GM12874 (cell line): Measurements from ENCODE around the gene STK32A.

Source experiments
- TF ChIP-seq, protein P1 (sequence below): IDR thresholded peaks from 2 replicates; pipeline ENCODE4 v1.5.1; 2011; ENCODE audit warnings: low read depth, mild to moderate bottlenecking, control low read depth, low read length, moderate library complexity; ENCODE audit not compliant: insufficient read depth

STK32A gene

DNA sequence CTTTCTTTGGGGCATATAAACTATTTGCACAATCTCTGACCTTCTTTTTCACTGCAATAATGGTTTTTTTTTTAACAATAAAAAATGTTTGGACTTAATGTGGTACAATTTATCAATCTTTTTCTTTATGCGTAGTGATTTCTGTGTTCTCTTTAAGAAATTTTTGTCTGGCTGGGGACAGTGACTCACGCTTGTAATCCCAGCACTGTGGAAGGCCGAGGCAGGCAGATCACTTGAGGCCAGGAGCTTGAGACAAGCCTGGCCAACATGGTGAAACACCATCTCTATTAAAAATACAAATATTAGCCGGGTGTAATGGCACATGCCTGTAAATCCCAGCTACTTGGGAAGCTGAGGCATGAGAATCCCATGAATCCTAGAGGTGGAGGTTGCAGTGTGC is 72.3 kb downstream of the STK32A start:
- TF ChIP-seq, protein P1, sequence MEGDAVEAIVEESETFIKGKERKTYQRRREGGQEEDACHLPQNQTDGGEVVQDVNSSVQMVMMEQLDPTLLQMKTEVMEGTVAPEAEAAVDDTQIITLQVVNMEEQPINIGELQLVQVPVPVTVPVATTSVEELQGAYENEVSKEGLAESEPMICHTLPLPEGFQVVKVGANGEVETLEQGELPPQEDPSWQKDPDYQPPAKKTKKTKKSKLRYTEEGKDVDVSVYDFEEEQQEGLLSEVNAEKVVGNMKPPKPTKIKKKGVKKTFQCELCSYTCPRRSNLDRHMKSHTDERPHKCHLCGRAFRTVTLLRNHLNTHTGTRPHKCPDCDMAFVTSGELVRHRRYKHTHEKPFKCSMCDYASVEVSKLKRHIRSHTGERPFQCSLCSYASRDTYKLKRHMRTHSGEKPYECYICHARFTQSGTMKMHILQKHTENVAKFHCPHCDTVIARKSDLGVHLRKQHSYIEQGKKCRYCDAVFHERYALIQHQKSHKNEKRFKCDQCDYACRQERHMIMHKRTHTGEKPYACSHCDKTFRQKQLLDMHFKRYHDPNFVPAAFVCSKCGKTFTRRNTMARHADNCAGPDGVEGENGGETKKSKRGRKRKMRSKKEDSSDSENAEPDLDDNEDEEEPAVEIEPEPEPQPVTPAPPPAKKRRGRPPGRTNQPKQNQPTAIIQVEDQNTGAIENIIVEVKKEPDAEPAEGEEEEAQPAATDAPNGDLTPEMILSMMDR: no peak

DNA sequence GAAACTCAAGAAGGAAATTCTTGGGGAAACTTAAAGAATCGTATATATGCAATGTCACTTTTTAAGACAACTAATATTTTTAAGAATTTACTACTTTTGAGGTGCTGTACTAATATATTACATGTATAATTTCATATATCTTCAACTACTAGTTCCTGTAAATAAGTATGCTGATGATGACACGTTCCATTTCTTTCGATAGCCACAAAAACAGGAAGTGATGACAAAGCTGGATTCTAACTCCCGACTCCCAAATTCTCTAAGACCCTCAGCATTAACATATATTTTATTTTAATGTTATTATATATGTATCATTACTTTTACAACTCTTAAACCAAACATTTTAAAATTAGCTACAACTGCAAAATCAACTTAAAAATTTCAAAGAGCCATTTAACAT is 74.8 kb downstream of the STK32A start:
- TF ChIP-seq, protein P1: no peak

DNA sequence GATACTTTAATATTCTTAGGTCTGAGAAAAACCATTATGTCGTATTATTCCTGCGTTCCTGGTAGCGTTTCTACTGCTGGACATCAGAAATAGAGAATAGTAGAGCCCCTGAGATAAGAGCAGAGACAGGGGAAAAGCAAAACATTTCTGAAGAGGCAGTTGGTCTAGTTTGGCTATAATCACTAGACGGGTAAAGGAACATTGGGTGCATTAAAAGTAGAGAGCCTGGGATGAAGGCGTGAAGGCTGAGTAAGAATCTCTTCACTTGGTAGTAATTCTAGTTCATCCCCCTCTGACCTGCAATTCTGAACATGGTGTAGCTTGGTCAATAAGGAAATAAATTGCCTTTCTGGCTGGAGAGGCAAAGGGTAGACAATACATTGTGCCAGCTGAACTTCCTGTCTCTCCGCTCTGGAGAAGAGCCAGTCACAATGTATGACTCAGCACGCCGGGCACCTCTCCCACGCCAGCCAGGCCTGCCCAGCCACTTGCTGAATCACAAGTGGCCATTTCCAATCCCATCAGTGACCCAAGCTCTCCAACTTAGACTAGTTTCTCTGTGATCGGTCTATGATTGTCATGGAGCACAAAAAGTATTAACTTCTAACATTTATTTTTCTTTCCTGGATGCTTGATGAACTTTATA is 75.4 kb downstream of the STK32A start:
- TF ChIP-seq, protein P1: no peak

DNA sequence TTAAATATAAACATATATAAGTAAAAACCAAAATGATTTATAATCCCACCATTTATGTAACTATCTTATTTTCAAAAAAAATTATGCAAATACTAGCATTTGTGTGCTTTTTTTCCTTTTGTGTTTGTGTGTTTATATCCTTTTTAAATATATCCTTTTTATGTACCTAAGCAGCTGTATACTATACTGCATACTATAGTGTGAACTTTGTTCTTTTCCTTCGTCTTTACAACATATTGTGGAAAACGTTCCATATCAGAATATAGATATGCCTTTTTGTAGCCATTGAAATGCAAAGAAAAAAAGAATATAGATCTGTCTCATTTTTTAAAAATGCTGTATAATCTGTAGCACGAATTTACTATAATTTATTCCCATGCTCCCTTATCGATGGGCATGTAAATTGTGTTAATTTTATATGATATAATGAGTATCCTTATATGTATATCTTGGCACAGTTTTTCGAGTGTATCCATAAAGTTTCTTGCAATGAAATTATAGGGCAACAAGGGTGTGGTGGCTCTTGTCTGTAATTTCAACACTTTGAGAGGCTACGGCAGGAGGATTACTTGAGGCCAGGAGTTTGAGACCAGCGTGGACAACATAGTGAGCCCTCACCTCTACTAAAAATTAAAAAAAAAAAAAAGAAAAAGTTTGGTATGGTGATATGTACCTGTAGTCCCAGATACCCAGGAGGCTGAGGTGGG is 83.3 kb downstream of the STK32A start:
- TF ChIP-seq, protein P1: no peak

DNA sequence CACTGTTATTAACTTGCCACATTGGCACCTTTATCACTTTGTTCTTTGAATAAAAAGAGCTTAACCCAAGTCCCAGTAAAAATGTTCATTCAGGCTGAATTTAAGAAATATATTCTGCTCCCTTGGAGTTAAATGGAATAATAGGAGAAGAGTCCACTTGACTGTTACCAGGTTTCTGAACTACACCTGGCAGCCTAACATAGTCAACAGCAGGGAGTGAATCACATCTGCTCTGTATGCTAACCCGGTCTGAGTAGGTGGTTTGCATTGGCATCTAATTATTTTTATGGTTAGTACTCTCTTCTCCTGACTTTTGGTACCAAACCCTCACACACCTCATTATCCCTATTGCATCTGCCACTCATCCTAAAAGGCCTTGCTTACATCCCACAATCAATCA is 86.7 kb downstream of the STK32A start:
- TF ChIP-seq, protein P1: no peak

DNA sequence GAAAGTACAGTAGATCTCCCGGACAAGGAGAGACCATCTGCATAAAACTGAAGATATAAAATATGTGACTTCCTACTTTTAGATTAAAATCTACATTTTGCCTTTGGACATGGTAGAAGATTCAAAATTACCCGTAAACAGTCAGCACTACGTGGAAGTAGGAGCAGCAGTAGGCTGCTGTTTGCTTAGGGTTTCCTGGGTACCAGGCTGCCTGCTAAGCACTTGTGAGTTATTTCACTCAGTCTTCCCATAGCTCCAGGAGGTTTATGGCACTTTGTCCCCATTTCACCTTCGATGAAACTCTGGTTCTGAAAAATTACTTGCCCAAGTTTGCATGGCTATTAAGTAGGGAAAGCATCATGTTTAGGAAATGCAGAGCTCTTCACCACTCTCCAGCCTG is 92.6 kb downstream of the STK32A start:
- TF ChIP-seq, protein P1: no peak

DNA sequence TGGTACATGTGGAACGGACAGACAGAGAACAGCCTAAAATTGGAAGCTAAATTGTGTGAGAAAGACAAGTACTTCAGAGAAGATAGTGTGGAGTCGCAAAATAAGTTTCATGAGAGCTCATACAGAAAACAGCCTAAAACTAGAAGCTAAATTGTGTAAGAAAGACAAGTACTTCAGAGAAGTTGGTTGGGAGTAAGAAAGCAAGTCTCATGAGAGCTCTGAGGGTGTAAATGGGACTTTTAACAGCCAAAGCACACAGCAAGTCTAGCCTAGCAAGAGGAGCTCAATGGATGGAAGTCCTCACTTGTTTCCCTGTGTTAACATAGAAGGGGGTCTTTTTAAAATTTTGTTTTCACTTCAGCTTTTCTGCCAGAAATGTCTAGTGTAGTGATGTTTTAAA is 93.1 kb downstream of the STK32A start:
- TF ChIP-seq, protein P1: no peak
